Measurements from ENCODE around the gene ZNF45. TPM values are rescaled to one million over a fixed set of nuclear protein-coding genes. Genes with fewer than 3 reads are reported as not detected.

Gene ZNF45
- total and polyA plus RNA-seq, 2 donors (not counting 3 experiments of a cell fraction or from before 2014, with no cell fraction given) = 6.1 to 10.8 TPM

DNA sequence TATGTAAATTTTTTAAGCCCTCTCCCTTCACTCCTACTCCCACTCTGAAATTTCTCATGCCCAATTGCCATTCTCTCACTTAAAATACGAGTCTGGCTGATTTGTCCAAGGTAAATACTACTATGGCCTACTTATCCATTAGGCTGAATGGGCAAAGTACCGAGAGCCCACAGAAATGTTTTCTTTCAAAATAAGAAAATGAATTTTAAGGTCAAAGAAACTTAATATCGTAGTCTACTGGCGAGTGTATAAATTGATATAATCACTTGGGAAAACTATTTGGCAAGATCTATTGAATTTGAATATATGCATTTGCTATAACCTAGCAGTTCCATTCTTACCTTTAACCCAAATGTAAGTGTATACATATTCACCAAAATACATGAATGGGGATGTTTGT is 32.7 kb downstream of the ZNF45 start:
- BruUV-seq (replicated peaks) = no TSS peak
- dilution Hi-C loops (cut with MboI; ENCODE audit: extremely low pct_ligation_motif_present, low sequenced_read_pairs) = no loop called here
- peaks cover 8% of the 10 kb centered on the region for H3K4me1 ChIP-seq (ENCODE audit: control insufficient read depth, extremely low read depth, insufficient read depth, low read length)
- no peaks in the 10 kb centered on the region for H3K9me1 ChIP-seq (replicated peaks; ENCODE audit: control insufficient read depth, extremely low read depth, insufficient read depth, low read length)
- H3K27me3 ChIP-seq (ENCODE audit: control insufficient read depth in 2 of 2, insufficient read depth in 2 of 2, low read length in 2 of 2) = no peaks in the 10 kb centered on the region
- no peak overlapping the region for H3K27ac ChIP-seq (ENCODE audit: insufficient read depth, low read depth, low read length)
- ChIA-PET CTCF (interaction anchor here (1.3 to 1.5 kb wide), 3 partner anchors 12 to 93 kb away, joined by 3 to 11 read pairs (median 5); partner anchors contain the start of gene ZNF221), POLR2A (no interaction called here)
- no peak for DNase-seq (ENCODE audit: low read depth, low spot score)
- no peaks in the 10 kb centered on the region for H3K36me3 ChIP-seq (ENCODE audit: control insufficient read depth in 2 of 2, extremely low read depth in 1 of 2, insufficient read depth in 2 of 2, low read length in 2 of 2)
- intact Hi-C loops (cut with micrococcal nuclease) = no loop called here
- no peaks in the 10 kb centered on the region for H3K79me2 ChIP-seq (ENCODE audit: control insufficient read depth, insufficient read depth, low read length)
- H4K20me1 ChIP-seq (replicated peaks; ENCODE audit: control insufficient read depth, extremely low read depth, insufficient read depth, low read length) = no peaks in the 10 kb centered on the region
- H3K4me2 ChIP-seq (ENCODE audit: insufficient read depth, low read length) = peak overlapping the region; percentile 80
- H3K9ac ChIP-seq (replicated peaks; ENCODE audit: extremely low read depth, insufficient read depth, low read length) = no peak overlapping the region
- FAIRE-seq = no peak
- TF ChIP-seq POLR2AphosphoS5 (IDR thresholded peaks at IDR 0.05; ENCODE audit: insufficient read depth, low read depth, low read length) (no peak), MYC (IDR thresholded peaks at IDR 0.05; ENCODE audit: low read depth, low read length) (no peak), GATA2 (IDR thresholded peaks at IDR 0.05; ENCODE audit: insufficient read depth, insufficient read length, low read depth, low read length) (no peak)
- TF ChIP-seq, protein P1, sequence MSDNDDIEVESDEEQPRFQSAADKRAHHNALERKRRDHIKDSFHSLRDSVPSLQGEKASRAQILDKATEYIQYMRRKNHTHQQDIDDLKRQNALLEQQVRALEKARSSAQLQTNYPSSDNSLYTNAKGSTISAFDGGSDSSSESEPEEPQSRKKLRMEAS (IDR thresholded peaks at IDR 0.05; ENCODE audit: insufficient read depth, insufficient read length) = no peak
- H2AFZ ChIP-seq (ENCODE audit: low read depth, low read length) = peak overlapping the region; percentile 99
- H3K9me3 ChIP-seq (replicated peaks; ENCODE audit: control insufficient read depth, insufficient read depth, low read length) = no peaks in the 10 kb centered on the region
- H3K4me3 ChIP-seq (replicated peaks in 1 of 3; ENCODE audit: insufficient read depth in 1 of 3, low read depth in 1 of 3, low read length in 3 of 3) = no peak overlapping the region

DNA sequence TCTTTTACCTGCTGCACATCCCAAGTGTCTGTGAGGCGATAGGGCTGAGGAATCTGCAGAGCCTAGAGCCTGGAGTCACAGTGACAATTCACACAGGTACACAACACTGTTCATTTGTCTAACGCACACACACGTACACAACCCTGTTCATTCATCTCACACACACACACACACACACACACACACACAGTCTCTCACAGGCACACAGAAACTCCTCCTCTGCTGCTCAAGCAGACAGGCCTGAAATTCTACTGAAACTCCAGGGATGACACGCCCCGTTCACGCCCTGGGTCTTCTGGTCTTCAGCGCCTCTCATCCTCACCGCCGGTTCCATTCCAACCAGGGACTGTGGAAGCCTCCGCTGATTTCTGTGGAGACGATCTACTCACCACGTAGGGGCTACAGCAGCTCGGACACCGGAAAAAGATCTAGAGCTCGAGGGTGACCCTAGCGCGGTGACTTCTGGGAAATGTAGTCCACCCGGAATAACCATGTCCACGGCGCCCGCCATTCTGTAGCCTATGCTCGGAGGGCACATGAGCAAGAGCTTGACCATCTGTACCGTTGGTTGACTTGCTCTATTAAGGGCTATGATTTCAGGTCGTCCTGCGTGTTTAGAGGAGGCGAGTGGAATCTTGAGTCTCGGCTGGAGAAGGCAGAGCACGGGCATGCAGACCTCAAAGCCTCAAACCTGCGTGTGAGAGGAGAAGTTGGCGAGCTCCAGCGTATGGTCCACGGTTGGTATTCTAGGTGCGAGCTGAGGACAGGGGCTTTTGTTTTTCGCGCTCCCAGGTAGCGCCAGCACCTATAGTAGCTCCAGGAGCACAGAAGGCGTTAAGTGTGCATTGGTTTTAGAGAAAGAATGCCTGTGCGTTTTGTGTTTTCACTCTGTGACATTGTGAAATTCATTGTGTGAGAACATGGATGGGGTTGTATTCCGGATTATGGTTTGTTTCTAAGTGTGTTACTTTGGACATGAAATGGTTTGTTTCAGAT is 33.4 kb downstream of the ZNF45 start:
- Histone ChIP-seq H3K4me3 (replicated peaks in 1 of 3; ENCODE audit: insufficient read depth in 1 of 3, low read depth in 1 of 3, low read length in 3 of 3) (peak overlapping the region; percentile 25 to 62 (median 58)), H4K20me1 (replicated peaks; ENCODE audit: control insufficient read depth, extremely low read depth, insufficient read depth, low read length) (no peaks in the 10 kb centered on the region), H3K36me3 (ENCODE audit: control insufficient read depth in 2 of 2, extremely low read depth in 1 of 2, insufficient read depth in 2 of 2, low read length in 2 of 2) (no peaks in the 10 kb centered on the region), H3K79me2 (ENCODE audit: control insufficient read depth, insufficient read depth, low read length) (no peaks in the 10 kb centered on the region), H3K9me3 (replicated peaks; ENCODE audit: control insufficient read depth, insufficient read depth, low read length) (no peaks in the 10 kb centered on the region), H3K9ac (replicated peaks; ENCODE audit: extremely low read depth, insufficient read depth, low read length) (peak overlapping the region; percentile 46), H3K27ac (ENCODE audit: insufficient read depth, low read depth, low read length) (no peak overlapping the region), H3K27me3 (ENCODE audit: control insufficient read depth in 2 of 2, insufficient read depth in 2 of 2, low read length in 2 of 2) (no peaks in the 10 kb centered on the region), H3K4me1 (ENCODE audit: control insufficient read depth, extremely low read depth, insufficient read depth, low read length) (peaks cover 8% of the 10 kb centered on the region), H2AFZ (ENCODE audit: low read depth, low read length) (peak overlapping the region; percentile 99), H3K9me1 (replicated peaks; ENCODE audit: control insufficient read depth, extremely low read depth, insufficient read depth, low read length) (no peaks in the 10 kb centered on the region), H3K4me2 (ENCODE audit: insufficient read depth, low read length) (peak overlapping the region; percentile 80)
- dilution Hi-C loops (cut with MboI; ENCODE audit: extremely low pct_ligation_motif_present, low sequenced_read_pairs) = no loop called here
- DNase-seq (ENCODE audit: low read depth, low spot score) (peak; percentile 88), FAIRE-seq (peak; percentile 97)
- CTCF ChIA-PET = interaction anchor here (0.6 to 1.5 kb wide), 4 partner anchors 13 to 92 kb away, joined by 3 to 11 read pairs (median 5); partner anchors contain the start of genes ZNF221 and ZNF45
- intact Hi-C loops (cut with micrococcal nuclease) = loop anchor here (1.0 to 2.0 kb wide), 2 partner anchors 33 to 50 kb away; partner anchors contain the start of genes ZNF221 and ZNF45
- TSS peak; percentile 48 for BruUV-seq (replicated peaks)
- POLR2A ChIA-PET = interaction anchor here (1.0 kb wide), 1 partner anchor 33 kb away, joined by 4 read pairs; the partner anchor contains the start of gene ZNF45
- TF ChIP-seq, protein P2, sequence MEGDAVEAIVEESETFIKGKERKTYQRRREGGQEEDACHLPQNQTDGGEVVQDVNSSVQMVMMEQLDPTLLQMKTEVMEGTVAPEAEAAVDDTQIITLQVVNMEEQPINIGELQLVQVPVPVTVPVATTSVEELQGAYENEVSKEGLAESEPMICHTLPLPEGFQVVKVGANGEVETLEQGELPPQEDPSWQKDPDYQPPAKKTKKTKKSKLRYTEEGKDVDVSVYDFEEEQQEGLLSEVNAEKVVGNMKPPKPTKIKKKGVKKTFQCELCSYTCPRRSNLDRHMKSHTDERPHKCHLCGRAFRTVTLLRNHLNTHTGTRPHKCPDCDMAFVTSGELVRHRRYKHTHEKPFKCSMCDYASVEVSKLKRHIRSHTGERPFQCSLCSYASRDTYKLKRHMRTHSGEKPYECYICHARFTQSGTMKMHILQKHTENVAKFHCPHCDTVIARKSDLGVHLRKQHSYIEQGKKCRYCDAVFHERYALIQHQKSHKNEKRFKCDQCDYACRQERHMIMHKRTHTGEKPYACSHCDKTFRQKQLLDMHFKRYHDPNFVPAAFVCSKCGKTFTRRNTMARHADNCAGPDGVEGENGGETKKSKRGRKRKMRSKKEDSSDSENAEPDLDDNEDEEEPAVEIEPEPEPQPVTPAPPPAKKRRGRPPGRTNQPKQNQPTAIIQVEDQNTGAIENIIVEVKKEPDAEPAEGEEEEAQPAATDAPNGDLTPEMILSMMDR (IDR thresholded peaks at IDR 0.05; ENCODE audit: extremely low read depth in 1 of 2, insufficient read depth in 1 of 2, low read depth in 1 of 2, low read length in 2 of 2) = no peak
- no peak for TF ChIP-seq POLR2AphosphoS5 (IDR thresholded peaks at IDR 0.05; ENCODE audit: insufficient read depth, low read depth, low read length)
- TF ChIP-seq GATA2 (IDR thresholded peaks at IDR 0.05; ENCODE audit: insufficient read depth, insufficient read length, low read depth, low read length) = no peak
- TF ChIP-seq EZH2 (IDR thresholded peaks at IDR 0.05; ENCODE audit: borderline replicate concordance, low read depth, low read length, severe bottlenecking) = no peak
- TF ChIP-seq FOS (IDR thresholded peaks at IDR 0.05; ENCODE audit: borderline replicate concordance, insufficient read depth, low read length) = no peak
- no peak for TF ChIP-seq JUN (IDR thresholded peaks at IDR 0.05; ENCODE audit: borderline replicate concordance, insufficient read depth, insufficient read length, low read depth)
